Stimulated activated memory B cell treated with anti-CD40 and anti-IgM and Interleukin-4, amounts not matched to agents 10 μg/mL and 1 μg/mL and 100 μg/mL, for 72 hours (primary cell): ENCODE data around the gene CCDC57.

Experiments used
- ATAC-seq: fragments of 150-1000 bp; cut with Tn5 transposase; 2 replicates; pipeline ENCODE4 v1.10.0; 2021
- H3K27ac Mint-ChIP-seq: one replicate; pipeline ENCODE4 v1.8.0; 2022; ENCODE audit warnings: mild to moderate bottlenecking, mixed read lengths
- H3K27me3 Mint-ChIP-seq: one replicate; pipeline ENCODE4 v1.8.0; 2022; ENCODE audit warnings: mixed read lengths
- H3K36me3 Mint-ChIP-seq: one replicate; pipeline ENCODE4 v1.8.0; 2022; ENCODE audit warnings: mixed read lengths
- H3K4me1 Mint-ChIP-seq: one replicate; pipeline ENCODE4 v1.8.0; 2022; ENCODE audit warnings: mixed read lengths
- H3K4me3 Mint-ChIP-seq: one replicate; pipeline ENCODE4 v1.8.0; 2022; ENCODE audit warnings: mild to moderate bottlenecking, moderate library complexity, mixed read lengths
- H3K9me3 Mint-ChIP-seq: one replicate; pipeline ENCODE4 v1.8.0; 2022; ENCODE audit warnings: mixed read lengths

Gene CCDC57

GRCh38 chr17:82117139-82118090 lies 95.2 kb downstream of the CCDC57 start:
- Mint-ChIP-seq H3K4me3 (no peak overlapping the region), H3K36me3 (peaks cover 7% of the 10 kb centered on the region), H3K9me3 (no peaks in the 10 kb centered on the region), H3K27ac (no peak overlapping the region), H3K4me1 (no peaks in the 10 kb centered on the region), H3K27me3 (no peaks in the 10 kb centered on the region)
- ATAC-seq: no peak

GRCh38 chr17:82116246-82116645 lies 96.4 kb downstream of the CCDC57 start:
- no peaks in the 10 kb centered on the region for H3K9me3 Mint-ChIP-seq
- ATAC-seq: no peak
- H3K4me3 Mint-ChIP-seq: no peak overlapping the region
- peaks cover 11% of the 10 kb centered on the region for H3K36me3 Mint-ChIP-seq
- H3K27me3 Mint-ChIP-seq: no peaks in the 10 kb centered on the region
- H3K27ac Mint-ChIP-seq: no peak overlapping the region
- H3K4me1 Mint-ChIP-seq: no peaks in the 10 kb centered on the region

- no peaks in the 10 kb centered on the region for H3K4me1 Mint-ChIP-seq
- H3K4me3 Mint-ChIP-seq: no peak overlapping the region
- no peaks in the 10 kb centered on the region for H3K27me3 Mint-ChIP-seq
- H3K36me3 Mint-ChIP-seq: peaks cover 11% of the 10 kb centered on the region
- H3K27ac Mint-ChIP-seq: no peak overlapping the region
- no peaks in the 10 kb centered on the region for H3K9me3 Mint-ChIP-seq
- ATAC-seq: no peak
Observed at GRCh38 chr17:82114872-82115271, 97.8 kb downstream of the CCDC57 start.

- no peak overlapping the region for H3K27ac Mint-ChIP-seq
Observed at GRCh38 chr17:82114447-82114846, 98.2 kb downstream of the CCDC57 start.

GRCh38 chr17:82113941-82114340 lies 98.7 kb downstream of the CCDC57 start:
- Mint-ChIP-seq H3K27me3 (no peaks in the 10 kb centered on the region), H3K36me3 (peaks cover 6% of the 10 kb centered on the region), H3K9me3 (no peaks in the 10 kb centered on the region), H3K4me3 (no peak overlapping the region), H3K27ac (no peak overlapping the region), H3K4me1 (no peaks in the 10 kb centered on the region)
- no peak for ATAC-seq

More at GRCh38 chr17:82114447-82114846, 98.2 kb downstream of the CCDC57 start:
- Mint-ChIP-seq H3K4me1 (no peaks in the 10 kb centered on the region), H3K27me3 (no peaks in the 10 kb centered on the region), H3K4me3 (no peak overlapping the region), H3K36me3 (peaks cover 8% of the 10 kb centered on the region), H3K9me3 (no peaks in the 10 kb centered on the region)
- ATAC-seq: no peak

- Mint-ChIP-seq H3K4me1 (no peaks in the 10 kb centered on the region), H3K9me3 (no peaks in the 10 kb centered on the region), H3K27me3 (no peaks in the 10 kb centered on the region), H3K36me3 (peaks cover 6% of the 10 kb centered on the region), H3K27ac (no peak overlapping the region), H3K4me3 (no peak overlapping the region)
- no peak for ATAC-seq
Observed at GRCh38 chr17:82113422-82113821, 99.2 kb downstream of the CCDC57 start.

GRCh38 chr17:82112914-82113311 lies 99.7 kb downstream of the CCDC57 start:
- Mint-ChIP-seq H3K27ac (no peak overlapping the region), H3K27me3 (no peaks in the 10 kb centered on the region), H3K9me3 (no peaks in the 10 kb centered on the region), H3K36me3 (peaks cover 6% of the 10 kb centered on the region), H3K4me1 (no peaks in the 10 kb centered on the region), H3K4me3 (no peak overlapping the region)
- ATAC-seq: no peak

GRCh38 chr17:82112181-82112913 lies 100.3 kb downstream of the CCDC57 start:
- peaks cover 2% of the 10 kb centered on the region for H3K4me1 Mint-ChIP-seq
- H3K27me3 Mint-ChIP-seq: no peaks in the 10 kb centered on the region
- peaks cover 6% of the 10 kb centered on the region for H3K36me3 Mint-ChIP-seq
- H3K9me3 Mint-ChIP-seq: no peaks in the 10 kb centered on the region
- H3K4me3 Mint-ChIP-seq: no peak overlapping the region
- H3K27ac Mint-ChIP-seq: no peak overlapping the region
- ATAC-seq: no peak

- no peak overlapping the region for H3K4me3 Mint-ChIP-seq
- no peak for ATAC-seq
Observed at GRCh38 chr17:82110298-82110697, 102.3 kb downstream of the CCDC57 start.

GRCh38 chr17:82108961-82109475 lies 103.6 kb downstream of the CCDC57 start:
- no peaks in the 10 kb centered on the region for H3K27me3 Mint-ChIP-seq
- no peak overlapping the region for H3K27ac Mint-ChIP-seq
- H3K4me3 Mint-ChIP-seq: no peak overlapping the region
- H3K9me3 Mint-ChIP-seq: no peaks in the 10 kb centered on the region
- H3K4me1 Mint-ChIP-seq: peaks cover 26% of the 10 kb centered on the region
- ATAC-seq: no peak
- peaks cover 6% of the 10 kb centered on the region for H3K36me3 Mint-ChIP-seq

More at GRCh38 chr17:82110298-82110697, 102.3 kb downstream of the CCDC57 start:
- Mint-ChIP-seq H3K27ac (no peak overlapping the region), H3K27me3 (no peaks in the 10 kb centered on the region), H3K36me3 (peaks cover 6% of the 10 kb centered on the region), H3K9me3 (no peaks in the 10 kb centered on the region), H3K4me1 (peaks cover 21% of the 10 kb centered on the region)

- no peak overlapping the region for H3K27ac Mint-ChIP-seq
- peaks cover 26% of the 10 kb centered on the region for H3K4me1 Mint-ChIP-seq
- no peaks in the 10 kb centered on the region for H3K9me3 Mint-ChIP-seq
- no peak for ATAC-seq
- no peak overlapping the region for H3K4me3 Mint-ChIP-seq
- no peaks in the 10 kb centered on the region for H3K27me3 Mint-ChIP-seq
- peaks cover 6% of the 10 kb centered on the region for H3K36me3 Mint-ChIP-seq
Observed at GRCh38 chr17:82108496-82108945, 104.1 kb downstream of the CCDC57 start.

GRCh38 chr17:82108038-82108437 lies 104.6 kb downstream of the CCDC57 start:
- no peak for ATAC-seq
- Mint-ChIP-seq H3K9me3 (no peaks in the 10 kb centered on the region), H3K27ac (no peak overlapping the region), H3K4me3 (no peak overlapping the region), H3K36me3 (peaks cover 6% of the 10 kb centered on the region), H3K4me1 (peaks cover 26% of the 10 kb centered on the region), H3K27me3 (no peaks in the 10 kb centered on the region)

- Mint-ChIP-seq H3K4me1 (peaks cover 26% of the 10 kb centered on the region), H3K4me3 (no peak overlapping the region), H3K36me3 (peaks cover 4% of the 10 kb centered on the region), H3K27ac (peak overlapping the region; percentile 97), H3K27me3 (no peaks in the 10 kb centered on the region), H3K9me3 (no peaks in the 10 kb centered on the region)
- ATAC-seq: no peak
Observed at GRCh38 chr17:82107341-82107860, 105.2 kb downstream of the CCDC57 start.

GRCh38 chr17:82106688-82107305 lies 105.8 kb downstream of the CCDC57 start:
- peaks cover 26% of the 10 kb centered on the region for H3K4me1 Mint-ChIP-seq
- no peaks in the 10 kb centered on the region for H3K27me3 Mint-ChIP-seq
- H3K36me3 Mint-ChIP-seq: no peaks in the 10 kb centered on the region
- H3K4me3 Mint-ChIP-seq: peak overlapping the region; percentile 94
- H3K27ac Mint-ChIP-seq: peak overlapping the region; percentile 97
- ATAC-seq: peak; percentile 32
- H3K9me3 Mint-ChIP-seq: no peaks in the 10 kb centered on the region
